NB4 (cell line): ENCODE results near the gene BICDL2.

Experiments used
- CTCF ChIP-seq: IDR thresholded peaks from one replicate; pipeline ENCODE4 v1.5.1; 2012; ENCODE audit warnings: low read depth, low read length
- POLR2A ChIP-seq: IDR thresholded peaks from 2 replicates; pipeline ENCODE4 v1.6.1; 2011; ENCODE audit warnings: mild to moderate bottlenecking; ENCODE audit not compliant: insufficient read length; ENCODE audit errors: extremely low read depth

DNA sequence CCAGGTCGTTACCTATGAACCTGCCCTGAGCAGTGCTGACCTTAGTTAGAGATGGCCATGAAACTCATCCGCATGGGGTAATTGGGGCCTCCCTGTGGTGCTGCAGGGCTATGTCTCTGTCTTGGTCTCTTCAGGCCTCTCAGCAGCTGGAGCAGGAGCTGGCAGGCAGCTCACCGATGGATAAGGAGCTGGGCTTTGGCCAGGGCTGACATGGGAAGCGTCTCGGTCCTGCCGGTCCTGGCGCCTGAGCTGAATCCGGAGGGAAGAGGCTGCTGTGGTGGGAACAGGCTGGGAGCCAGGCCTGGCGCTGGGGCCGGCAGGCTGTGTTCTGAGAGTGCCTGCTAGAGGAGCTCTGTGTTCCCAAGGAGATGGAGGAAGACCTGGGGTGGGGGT lies 38.8 kb upstream of the BICDL2 start:
- TF ChIP-seq CTCF (no peak), POLR2A (no peak)
